ENCODE measurements around the gene NDUFC2. TPM values are rescaled to one million over a fixed set of nuclear protein-coding genes. Genes with fewer than 3 reads are reported as not detected.

Gene NDUFC2
- total RNA-seq, 4 donors from 2014 or later, result 10.2 to 137 (median 66.7) TPM

GRCh38 chr11:78071717-78072116, 7.9 kb downstream of the NDUFC2 start:
- TF ChIP-seq CTCF (IDR thresholded peaks at IDR 0.05), result no peak
- no peak for TF ChIP-seq POLR2A (IDR thresholded peaks at IDR 0.05)
- DNase-seq, result no peak
- Histone ChIP-seq H3K9me3 (no peaks in the 10 kb centered on the region), H3K27ac (no peak overlapping the region), H3K4me1 (no peaks in the 10 kb centered on the region), H3K4me3 (no peak overlapping the region), H3K27me3 (no peaks in the 10 kb centered on the region), H3K36me3 (no peaks in the 10 kb centered on the region)
- intact Hi-C loops (cut with DNase I; ENCODE audit: low total_unique reads), result no loop called here

GRCh38 chr11:78070621-78071020, 9.0 kb downstream of the NDUFC2 start:
- no peaks in the 10 kb centered on the region for H3K4me1 ChIP-seq
- no peak overlapping the region for H3K4me3 ChIP-seq
- no peaks in the 10 kb centered on the region for H3K9me3 ChIP-seq
- H3K27me3 ChIP-seq, result no peaks in the 10 kb centered on the region
- no peaks in the 10 kb centered on the region for H3K36me3 ChIP-seq
- intact Hi-C loops (cut with DNase I; ENCODE audit: low total_unique reads), result no loop called here
- no peak for TF ChIP-seq CTCF (IDR thresholded peaks at IDR 0.05)
- DNase-seq, result no peak
- H3K27ac ChIP-seq, result no peak overlapping the region

- no peaks in the 10 kb centered on the region for H3K4me1 ChIP-seq
- DNase-seq, result no peak
- no peak overlapping the region for H3K4me3 ChIP-seq
- H3K27ac ChIP-seq, result no peak overlapping the region
- no peaks in the 10 kb centered on the region for H3K27me3 ChIP-seq
- no peaks in the 10 kb centered on the region for H3K9me3 ChIP-seq
- intact Hi-C loops (cut with DNase I; ENCODE audit: low total_unique reads), result no loop called here
- TF ChIP-seq CTCF (IDR thresholded peaks at IDR 0.05) (no peak), POLR2A (IDR thresholded peaks at IDR 0.05) (no peak)
- H3K36me3 ChIP-seq, result no peaks in the 10 kb centered on the region
Measured at GRCh38 chr11:78069465-78069864, 10.2 kb downstream of the NDUFC2 start.

GRCh38 chr11:78067704-78068103, 12.0 kb downstream of the NDUFC2 start:
- Histone ChIP-seq H3K27me3 (no peaks in the 10 kb centered on the region), H3K27ac (no peak overlapping the region), H3K36me3 (no peaks in the 10 kb centered on the region), H3K4me1 (no peaks in the 10 kb centered on the region), H3K4me3 (no peak overlapping the region), H3K9me3 (no peaks in the 10 kb centered on the region)
- DNase-seq, result no peak
- intact Hi-C loops (cut with DNase I; ENCODE audit: low total_unique reads), result no loop called here
- no peak for TF ChIP-seq CTCF (IDR thresholded peaks at IDR 0.05)
- TF ChIP-seq POLR2A (IDR thresholded peaks at IDR 0.05), result no peak

GRCh38 chr11:78066471-78066870, 13.2 kb downstream of the NDUFC2 start:
- intact Hi-C loops (cut with DNase I; ENCODE audit: low total_unique reads), result no loop called here
- peaks cover 0 to 5% of the 10 kb centered on the region in 2 donors for H3K4me1 ChIP-seq
- no peak for DNase-seq
- H3K4me3 ChIP-seq, result no peak overlapping the region
- no peaks in the 10 kb centered on the region for H3K27me3 ChIP-seq
- TF ChIP-seq CTCF (IDR thresholded peaks at IDR 0.05), result no peak
- no peak for TF ChIP-seq POLR2A (IDR thresholded peaks at IDR 0.05)
- no peak overlapping the region for H3K27ac ChIP-seq
- no peaks in the 10 kb centered on the region for H3K9me3 ChIP-seq
- no peaks in the 10 kb centered on the region for H3K36me3 ChIP-seq
